G401.6 (cell line): ENCODE results near the gene NCOA4.
"Not testable (repeated sequence)": the region's sequence is repeated elsewhere in the genome, so short reads cannot be mapped to it uniquely, and the experiment has no call there.

Experiments
- FAIRE-seq: peaks from 2 replicates; lab custom pipeline; 2012; peaks lifted over from hg19 to GRCh38; lab: Jason Lieb, UNC

NCOA4 gene

DNA sequence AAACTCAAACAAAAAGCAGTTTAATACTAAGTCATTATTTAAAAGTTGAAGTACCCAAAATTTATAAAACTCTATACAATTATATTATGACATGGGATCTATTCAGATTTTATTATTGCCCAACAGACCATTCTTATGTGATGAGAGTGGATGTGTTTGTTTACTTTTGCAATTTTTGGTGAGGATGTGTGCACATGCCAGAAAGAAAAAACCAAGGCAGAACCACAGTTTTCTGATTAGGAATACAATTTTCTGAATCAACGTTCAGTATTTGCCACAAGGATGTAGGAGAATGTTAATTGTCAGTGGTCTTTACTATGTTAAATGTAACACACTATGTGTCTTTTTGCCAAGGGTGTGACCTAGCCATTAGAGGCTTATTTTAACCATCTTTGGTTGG lies 49.1 kb downstream of the NCOA4 start:
- FAIRE-seq: not testable (repeated sequence)

- not testable (repeated sequence) for FAIRE-seq
Measured at GRCh38 chr10:45978554-45978953, 51.9 kb downstream of the NCOA4 start.

GRCh38 chr10:45974041-45974440 lies 56.4 kb downstream of the NCOA4 start:
- not testable (repeated sequence) for FAIRE-seq

- not testable (repeated sequence) for FAIRE-seq
Measured at GRCh38 chr10:45972813-45973169, 57.6 kb downstream of the NCOA4 start.

- FAIRE-seq: not testable (repeated sequence)
Measured at GRCh38 chr10:45972106-45972812, 58.2 kb downstream of the NCOA4 start, which contains the start of gene TIMM23. TIMM23 (plus strand) TSS chr10:45972489; CDS start chr10:45972625, 136 bp downstream.

GRCh38 chr10:45971742-45972105 lies 58.7 kb downstream of the NCOA4 start:
- FAIRE-seq: not testable (repeated sequence)

- FAIRE-seq: not testable (repeated sequence)
Measured at GRCh38 chr10:45971019-45971418, 59.4 kb downstream of the NCOA4 start.

- not testable (repeated sequence) for FAIRE-seq
Measured at GRCh38 chr10:45962686-45963452, 67.6 kb downstream of the NCOA4 start.

- not testable (repeated sequence) for FAIRE-seq
Measured at GRCh38 chr10:45957928-45958327, 72.5 kb downstream of the NCOA4 start.

DNA sequence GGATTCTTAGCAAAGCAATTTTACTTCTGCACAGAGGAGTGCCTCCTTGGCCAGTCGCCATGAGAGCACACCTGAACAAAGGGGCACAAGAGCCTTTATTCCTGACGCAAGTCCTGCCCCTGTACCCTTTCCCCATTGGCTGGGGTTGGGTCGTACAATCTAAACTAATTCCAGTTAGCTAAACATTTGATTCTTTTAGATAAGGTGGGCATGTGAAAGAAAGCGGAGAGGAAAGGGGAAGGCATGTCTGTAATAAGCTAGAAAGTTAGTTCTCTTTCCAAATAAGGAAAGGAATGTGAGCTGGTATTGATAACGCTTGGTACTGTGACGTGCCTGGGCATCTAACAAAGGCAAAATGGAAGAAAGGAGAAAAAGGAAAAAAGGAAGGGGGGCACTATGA lies 73.8 kb downstream of the NCOA4 start:
- not testable (repeated sequence) for FAIRE-seq
